ENCODE data around the gene APOO. TPM values are rescaled to one million over a fixed set of nuclear protein-coding genes. Genes with fewer than 3 reads are reported as not detected.

Gene APOO
- total and polyA plus RNA-seq, 2 of the 13 experiments (the other 11 are each of a cell fraction or from before 2014, with no cell fraction given), result 9.7 to 22.1 TPM

DNA sequence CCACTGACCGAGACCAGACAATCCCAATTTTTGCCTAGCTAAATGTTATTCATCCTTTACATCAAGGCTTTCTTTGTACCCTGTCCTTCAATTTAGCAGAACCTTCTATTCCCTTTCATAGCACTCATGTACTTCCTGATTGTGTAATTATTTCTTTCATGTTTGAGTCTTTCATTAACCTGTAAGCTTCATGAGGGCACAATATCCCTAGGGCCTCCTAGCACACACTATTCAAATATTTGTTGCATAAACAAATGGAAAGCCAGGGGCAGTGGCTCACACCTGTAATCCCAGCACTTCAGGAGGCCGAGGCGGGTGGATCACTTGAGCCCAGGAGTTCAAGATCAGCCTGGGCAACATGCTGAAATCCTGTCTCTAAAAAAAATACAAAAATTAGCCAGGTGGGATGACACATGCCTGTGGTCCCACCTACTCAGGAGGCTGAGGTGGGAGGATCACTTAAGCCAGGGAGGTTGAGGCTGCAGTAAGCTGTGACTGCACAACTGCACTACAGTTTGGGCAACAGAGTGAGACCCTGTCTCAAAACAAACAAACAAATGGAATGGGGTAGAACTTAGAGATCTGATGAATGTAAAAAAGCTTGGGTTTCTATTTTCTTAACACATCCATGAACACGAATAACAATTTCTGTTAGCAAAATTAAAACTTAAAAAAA, 65.8 kb downstream of the APOO start (continued):
- TF ChIP-seq, protein P1, sequence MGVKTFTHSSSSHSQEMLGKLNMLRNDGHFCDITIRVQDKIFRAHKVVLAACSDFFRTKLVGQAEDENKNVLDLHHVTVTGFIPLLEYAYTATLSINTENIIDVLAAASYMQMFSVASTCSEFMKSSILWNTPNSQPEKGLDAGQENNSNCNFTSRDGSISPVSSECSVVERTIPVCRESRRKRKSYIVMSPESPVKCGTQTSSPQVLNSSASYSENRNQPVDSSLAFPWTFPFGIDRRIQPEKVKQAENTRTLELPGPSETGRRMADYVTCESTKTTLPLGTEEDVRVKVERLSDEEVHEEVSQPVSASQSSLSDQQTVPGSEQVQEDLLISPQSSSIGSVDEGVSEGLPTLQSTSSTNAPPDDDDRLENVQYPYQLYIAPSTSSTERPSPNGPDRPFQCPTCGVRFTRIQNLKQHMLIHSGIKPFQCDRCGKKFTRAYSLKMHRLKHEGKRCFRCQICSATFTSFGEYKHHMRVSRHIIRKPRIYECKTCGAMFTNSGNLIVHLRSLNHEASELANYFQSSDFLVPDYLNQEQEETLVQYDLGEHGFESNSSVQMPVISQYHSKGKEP (CRISPR knock-in tag; IDR thresholded peaks at IDR 0.05), result no peak
- no peak for TF ChIP-seq NAIF1 (CRISPR knock-in tag; IDR thresholded peaks at IDR 0.05; ENCODE audit: borderline replicate concordance)
- peak; percentile 53 for TF ChIP-seq TEAD3 (CRISPR knock-in tag; optimal IDR thresholded peaks at IDR 0.05; ENCODE audit: borderline replicate concordance)
- no peak for TF ChIP-seq EZH2 (conservative IDR thresholded peaks at IDR 0.05; ENCODE audit: low read depth, low read length)
- no peak; the same call in 1 of the 2 replicates for TF ChIP-seq SP4 (CRISPR knock-in tag; IDR thresholded peaks at IDR 0.05)
- TF ChIP-seq, protein P2, sequence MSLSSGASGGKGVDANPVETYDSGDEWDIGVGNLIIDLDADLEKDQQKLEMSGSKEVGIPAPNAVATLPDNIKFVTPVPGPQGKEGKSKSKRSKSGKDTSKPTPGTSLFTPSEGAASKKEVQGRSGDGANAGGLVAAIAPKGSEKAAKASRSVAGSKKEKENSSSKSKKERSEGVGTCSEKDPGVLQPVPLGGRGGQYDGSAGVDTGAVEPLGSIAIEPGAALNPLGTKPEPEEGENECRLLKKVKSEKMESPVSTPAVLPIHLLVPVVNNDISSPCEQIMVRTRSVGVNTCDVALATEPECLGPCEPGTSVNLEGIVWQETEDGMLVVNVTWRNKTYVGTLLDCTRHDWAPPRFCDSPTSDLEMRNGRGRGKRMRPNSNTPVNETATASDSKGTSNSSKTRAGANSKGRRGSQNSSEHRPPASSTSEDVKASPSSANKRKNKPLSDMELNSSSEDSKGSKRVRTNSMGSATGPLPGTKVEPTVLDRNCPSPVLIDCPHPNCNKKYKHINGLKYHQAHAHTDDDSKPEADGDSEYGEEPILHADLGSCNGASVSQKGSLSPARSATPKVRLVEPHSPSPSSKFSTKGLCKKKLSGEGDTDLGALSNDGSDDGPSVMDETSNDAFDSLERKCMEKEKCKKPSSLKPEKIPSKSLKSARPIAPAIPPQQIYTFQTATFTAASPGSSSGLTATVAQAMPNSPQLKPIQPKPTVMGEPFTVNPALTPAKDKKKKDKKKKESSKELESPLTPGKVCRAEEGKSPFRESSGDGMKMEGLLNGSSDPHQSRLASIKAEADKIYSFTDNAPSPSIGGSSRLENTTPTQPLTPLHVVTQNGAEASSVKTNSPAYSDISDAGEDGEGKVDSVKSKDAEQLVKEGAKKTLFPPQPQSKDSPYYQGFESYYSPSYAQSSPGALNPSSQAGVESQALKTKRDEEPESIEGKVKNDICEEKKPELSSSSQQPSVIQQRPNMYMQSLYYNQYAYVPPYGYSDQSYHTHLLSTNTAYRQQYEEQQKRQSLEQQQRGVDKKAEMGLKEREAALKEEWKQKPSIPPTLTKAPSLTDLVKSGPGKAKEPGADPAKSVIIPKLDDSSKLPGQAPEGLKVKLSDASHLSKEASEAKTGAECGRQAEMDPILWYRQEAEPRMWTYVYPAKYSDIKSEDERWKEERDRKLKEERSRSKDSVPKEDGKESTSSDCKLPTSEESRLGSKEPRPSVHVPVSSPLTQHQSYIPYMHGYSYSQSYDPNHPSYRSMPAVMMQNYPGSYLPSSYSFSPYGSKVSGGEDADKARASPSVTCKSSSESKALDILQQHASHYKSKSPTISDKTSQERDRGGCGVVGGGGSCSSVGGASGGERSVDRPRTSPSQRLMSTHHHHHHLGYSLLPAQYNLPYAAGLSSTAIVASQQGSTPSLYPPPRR (CRISPR knock-in tag; IDR thresholded peaks at IDR 0.05; ENCODE audit: borderline replicate concordance), result peak; percentile 82; the same call in 1 of the 2 replicates
- TF ChIP-seq MED8 (CRISPR knock-in tag; IDR thresholded peaks at IDR 0.05; ENCODE audit: insufficient replicate concordance), result peak; percentile 49
- no peak for TF ChIP-seq REL (CRISPR knock-in tag; conservative IDR thresholded peaks at IDR 0.05)
- TF ChIP-seq, protein P3, sequence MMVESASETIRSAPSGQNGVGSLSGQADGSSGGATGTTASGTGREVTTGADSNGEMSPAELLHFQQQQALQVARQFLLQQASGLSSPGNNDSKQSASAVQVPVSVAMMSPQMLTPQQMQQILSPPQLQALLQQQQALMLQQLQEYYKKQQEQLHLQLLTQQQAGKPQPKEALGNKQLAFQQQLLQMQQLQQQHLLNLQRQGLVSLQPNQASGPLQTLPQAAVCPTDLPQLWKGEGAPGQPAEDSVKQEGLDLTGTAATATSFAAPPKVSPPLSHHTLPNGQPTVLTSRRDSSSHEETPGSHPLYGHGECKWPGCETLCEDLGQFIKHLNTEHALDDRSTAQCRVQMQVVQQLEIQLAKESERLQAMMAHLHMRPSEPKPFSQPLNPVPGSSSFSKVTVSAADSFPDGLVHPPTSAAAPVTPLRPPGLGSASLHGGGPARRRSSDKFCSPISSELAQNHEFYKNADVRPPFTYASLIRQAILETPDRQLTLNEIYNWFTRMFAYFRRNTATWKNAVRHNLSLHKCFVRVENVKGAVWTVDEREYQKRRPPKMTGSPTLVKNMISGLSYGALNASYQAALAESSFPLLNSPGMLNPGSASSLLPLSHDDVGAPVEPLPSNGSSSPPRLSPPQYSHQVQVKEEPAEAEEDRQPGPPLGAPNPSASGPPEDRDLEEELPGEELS (CRISPR knock-in tag; IDR thresholded peaks at IDR 0.05), result peak; percentile 93
- TF ChIP-seq, protein P4, sequence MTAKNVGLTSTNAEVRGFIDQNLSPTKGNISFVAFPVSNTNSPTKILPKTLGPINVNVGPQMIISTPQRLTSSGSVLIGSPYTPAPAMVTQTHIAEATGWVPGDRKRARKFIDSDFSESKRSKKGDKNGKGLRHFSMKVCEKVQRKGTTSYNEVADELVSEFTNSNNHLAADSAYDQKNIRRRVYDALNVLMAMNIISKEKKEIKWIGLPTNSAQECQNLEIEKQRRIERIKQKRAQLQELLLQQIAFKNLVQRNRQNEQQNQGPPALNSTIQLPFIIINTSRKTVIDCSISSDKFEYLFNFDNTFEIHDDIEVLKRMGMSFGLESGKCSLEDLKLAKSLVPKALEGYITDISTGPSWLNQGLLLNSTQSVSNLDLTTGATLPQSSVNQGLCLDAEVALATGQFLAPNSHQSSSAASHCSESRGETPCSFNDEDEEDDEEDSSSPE (CRISPR knock-in tag; IDR thresholded peaks at IDR 0.05), result no peak
- no peak for TF ChIP-seq ZNF616 (CRISPR knock-in tag; IDR thresholded peaks at IDR 0.05; ENCODE audit: low read depth)
- TF ChIP-seq NRL (CRISPR knock-in tag; IDR thresholded peaks at IDR 0.05; ENCODE audit: borderline replicate concordance), result no peak
- TF ChIP-seq, protein P5, sequence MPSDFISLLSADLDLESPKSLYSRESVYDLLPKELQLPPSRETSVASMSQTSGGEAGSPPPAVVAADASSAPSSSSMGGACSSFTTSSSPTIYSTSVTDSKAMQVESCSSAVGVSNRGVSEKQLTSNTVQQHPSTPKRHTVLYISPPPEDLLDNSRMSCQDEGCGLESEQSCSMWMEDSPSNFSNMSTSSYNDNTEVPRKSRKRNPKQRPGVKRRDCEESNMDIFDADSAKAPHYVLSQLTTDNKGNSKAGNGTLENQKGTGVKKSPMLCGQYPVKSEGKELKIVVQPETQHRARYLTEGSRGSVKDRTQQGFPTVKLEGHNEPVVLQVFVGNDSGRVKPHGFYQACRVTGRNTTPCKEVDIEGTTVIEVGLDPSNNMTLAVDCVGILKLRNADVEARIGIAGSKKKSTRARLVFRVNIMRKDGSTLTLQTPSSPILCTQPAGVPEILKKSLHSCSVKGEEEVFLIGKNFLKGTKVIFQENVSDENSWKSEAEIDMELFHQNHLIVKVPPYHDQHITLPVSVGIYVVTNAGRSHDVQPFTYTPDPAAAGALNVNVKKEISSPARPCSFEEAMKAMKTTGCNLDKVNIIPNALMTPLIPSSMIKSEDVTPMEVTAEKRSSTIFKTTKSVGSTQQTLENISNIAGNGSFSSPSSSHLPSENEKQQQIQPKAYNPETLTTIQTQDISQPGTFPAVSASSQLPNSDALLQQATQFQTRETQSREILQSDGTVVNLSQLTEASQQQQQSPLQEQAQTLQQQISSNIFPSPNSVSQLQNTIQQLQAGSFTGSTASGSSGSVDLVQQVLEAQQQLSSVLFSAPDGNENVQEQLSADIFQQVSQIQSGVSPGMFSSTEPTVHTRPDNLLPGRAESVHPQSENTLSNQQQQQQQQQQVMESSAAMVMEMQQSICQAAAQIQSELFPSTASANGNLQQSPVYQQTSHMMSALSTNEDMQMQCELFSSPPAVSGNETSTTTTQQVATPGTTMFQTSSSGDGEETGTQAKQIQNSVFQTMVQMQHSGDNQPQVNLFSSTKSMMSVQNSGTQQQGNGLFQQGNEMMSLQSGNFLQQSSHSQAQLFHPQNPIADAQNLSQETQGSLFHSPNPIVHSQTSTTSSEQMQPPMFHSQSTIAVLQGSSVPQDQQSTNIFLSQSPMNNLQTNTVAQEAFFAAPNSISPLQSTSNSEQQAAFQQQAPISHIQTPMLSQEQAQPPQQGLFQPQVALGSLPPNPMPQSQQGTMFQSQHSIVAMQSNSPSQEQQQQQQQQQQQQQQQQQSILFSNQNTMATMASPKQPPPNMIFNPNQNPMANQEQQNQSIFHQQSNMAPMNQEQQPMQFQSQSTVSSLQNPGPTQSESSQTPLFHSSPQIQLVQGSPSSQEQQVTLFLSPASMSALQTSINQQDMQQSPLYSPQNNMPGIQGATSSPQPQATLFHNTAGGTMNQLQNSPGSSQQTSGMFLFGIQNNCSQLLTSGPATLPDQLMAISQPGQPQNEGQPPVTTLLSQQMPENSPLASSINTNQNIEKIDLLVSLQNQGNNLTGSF (CRISPR knock-in tag; IDR thresholded peaks at IDR 0.05), result no peak
